Germinal center (tissue), 1 donor: ENCODE results near the gene R3HDM4.

Experiments used
- DNase-seq: peaks from one replicate; pipeline ENCODE4 v3.0.0; 2012; ENCODE audit warnings: mixed read lengths, low spot score

Gene R3HDM4

DNA sequence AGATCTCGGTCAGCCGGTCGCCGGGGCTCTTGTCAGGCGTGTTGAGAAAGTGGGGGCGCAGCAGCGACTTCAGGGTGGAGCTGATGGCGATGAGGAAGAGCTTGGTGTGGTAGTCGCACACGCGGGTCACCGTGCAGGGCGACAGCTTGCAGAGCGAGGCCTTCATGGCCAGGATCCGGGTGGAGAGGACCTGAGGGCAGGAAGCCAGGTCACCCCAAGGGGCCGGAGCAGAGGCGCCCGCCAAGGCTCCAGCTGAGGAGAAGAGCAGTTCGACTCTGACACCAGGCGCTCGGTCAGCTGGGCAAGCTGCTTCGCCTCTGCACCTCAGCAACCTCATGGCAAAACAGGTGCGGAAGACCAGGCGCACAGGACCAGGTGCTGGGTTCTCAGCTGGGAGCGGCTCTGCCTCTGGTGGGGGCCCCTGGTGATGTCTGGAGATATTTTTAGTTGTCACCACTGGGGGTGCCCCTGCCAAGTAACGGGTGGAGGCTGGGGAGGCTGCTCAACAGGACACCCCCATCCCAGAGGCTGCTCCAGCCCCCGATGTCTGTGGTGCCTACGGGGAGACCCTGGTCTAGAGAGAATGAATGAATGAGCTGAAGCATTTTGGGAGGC is 37.6 kb downstream of the R3HDM4 start:
- no peak for DNase-seq

DNA sequence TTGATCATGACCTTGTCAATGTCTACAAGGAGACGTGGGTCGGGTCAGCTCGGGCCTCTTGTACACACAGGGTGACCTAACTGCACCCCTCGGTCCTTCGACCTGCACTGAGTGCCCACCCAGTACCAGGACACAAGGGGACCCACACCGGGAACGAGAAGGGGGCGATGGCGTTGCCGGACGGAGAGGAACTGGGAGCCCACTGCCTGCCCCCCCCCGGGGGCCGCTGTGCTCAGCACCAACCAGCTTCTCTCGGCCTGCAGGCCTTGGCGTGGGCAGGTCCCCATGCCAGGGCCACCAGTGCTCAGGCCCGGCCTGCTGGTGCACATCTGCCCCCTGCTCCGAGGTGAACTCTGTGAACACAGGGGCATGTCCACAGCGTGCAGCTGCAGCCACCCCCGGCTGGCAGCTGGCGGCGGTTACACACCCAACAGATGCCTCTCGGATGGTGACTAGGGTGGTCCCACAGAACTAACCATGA is 39.4 kb downstream of the R3HDM4 start:
- DNase-seq, result no peak

DNA sequence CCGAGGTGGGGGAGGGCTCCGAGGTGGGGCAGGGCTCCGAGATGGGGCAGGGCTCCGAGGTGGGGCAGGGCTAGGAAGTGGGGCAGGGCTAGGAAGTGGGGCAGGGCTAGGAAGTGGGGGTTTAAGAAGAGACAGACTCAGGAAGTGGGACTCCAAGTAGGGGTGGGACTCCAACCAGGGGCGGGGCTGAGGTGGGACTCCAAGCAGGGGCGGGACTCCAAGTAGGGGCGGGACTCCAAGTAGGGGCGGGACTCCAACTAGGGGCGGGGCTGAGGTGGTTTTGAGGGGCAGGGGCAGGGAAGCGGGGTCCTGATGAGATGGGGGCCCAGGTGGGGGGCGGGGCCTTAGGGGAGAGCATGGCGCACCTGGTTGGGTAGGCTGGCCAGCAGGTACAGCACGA is 39.9 kb downstream of the R3HDM4 start:
- DNase-seq, result peak; percentile 88

DNA sequence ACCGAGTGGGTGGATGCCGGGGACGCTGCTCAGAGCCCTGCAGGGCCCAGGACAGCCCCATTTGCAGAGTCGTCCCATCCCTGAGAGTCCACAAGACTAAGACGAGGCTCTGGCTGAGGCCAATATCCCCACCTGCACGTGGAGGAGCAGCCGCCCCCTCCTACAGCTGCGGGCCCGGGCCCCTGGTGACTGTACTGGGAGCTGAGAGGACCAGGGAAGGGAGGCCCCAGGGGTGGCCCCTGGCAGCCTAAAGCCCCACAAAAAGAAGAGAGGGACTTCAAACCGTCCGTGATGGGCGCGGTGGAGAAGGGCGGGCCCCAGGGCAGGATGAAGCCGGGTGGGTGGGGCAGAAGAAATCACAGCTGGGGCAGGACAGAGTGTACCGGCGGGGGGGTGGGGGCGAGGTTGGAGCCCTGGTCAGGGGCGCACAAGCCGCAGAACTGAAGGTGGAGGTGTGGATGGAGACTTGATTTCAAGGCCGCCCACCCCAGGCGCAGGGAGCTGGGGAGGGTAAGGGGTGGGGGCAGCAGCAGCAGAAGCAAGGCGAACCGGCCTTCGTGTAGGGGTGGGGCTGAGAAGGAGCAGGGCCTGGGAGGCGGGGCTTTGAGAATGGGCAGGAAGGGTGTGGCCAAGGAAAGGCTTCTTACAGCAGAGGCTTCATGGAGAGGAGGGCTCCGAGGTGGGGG is 40.6 kb downstream of the R3HDM4 start:
- DNase-seq, result peak; percentile 89

DNA sequence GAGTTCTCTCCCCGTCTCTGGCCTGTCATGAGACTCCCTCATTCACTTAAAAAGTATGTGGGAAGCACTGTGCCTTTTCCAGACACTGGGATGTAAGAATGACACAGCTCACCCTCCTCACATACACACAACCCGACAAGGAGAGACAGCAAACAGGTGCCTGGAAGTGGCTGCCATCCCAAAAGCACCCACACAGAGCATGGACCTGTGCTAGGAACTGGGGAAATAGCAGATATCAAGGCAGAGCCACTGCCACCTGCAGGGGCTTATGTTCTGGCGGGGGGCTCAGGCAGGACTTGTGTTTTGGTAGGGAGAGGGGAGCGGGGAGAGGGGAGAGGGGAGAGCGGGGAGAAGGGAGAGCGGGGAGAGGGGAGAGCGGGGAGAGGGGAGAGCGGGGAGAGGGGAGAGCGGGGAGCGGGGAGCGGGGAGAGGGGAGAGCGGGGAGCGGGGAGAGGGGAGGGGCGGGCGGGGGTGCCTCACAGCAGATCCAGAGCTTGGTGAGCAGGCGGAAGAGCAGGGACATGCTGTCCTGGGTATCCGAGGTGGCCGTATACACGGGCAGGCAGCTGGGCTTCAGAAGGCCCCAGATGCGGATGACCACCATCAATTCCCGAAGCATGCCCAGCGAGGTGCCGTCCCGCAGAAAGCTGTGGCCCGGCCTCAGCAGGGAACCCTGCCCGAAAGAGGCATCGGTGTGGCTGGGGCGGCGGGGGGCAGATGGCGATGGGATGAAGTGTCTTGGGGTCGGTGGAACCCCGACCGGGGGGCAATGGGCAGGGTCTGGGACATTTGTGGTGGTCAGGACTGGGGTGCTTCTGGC is 41.4 kb downstream of the R3HDM4 start:
- DNase-seq, result no peak

DNA sequence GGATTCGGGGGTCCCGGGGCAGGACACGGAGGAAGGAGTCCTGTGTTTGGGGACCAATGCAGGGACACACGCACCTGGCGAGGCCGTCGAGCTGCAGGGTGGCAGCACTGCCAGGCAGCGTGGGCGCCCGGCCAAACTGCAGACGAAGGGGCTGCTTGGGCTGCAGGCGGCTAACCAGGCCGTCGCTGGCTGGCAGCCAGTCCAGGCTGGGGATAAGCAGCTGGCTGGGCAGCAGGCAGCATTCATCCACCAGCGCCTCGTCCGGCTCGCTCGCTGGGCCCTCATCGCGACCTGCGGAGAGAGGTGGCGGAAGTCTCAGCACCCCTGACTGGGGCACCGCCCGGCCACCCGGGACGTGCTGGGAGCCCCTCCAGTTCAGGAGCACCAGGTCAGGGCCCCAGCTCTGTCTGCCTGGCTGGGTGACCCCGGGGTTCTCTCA is 42.0 kb downstream of the R3HDM4 start:
- DNase-seq, result no peak

DNA sequence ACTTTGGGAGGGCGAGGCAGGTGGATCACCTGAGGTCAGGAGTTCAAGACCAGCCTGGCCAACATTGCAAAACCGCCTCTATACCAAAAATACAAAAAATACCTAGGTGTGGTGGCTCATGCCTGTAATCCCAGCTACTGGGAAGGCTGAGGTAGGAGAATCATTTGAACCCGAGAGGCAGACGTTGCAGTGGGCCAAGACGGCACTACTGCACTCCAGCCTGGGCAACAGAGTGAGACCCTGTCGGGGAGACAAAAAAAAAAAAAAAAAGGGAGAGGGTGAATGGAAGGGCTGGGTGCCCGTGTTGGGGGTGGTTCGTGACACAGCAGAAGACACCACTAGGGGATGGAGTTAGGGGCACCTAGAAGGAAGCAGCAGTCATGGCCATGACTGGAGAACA is 42.7 kb downstream of the R3HDM4 start:
- DNase-seq, result no peak

DNA sequence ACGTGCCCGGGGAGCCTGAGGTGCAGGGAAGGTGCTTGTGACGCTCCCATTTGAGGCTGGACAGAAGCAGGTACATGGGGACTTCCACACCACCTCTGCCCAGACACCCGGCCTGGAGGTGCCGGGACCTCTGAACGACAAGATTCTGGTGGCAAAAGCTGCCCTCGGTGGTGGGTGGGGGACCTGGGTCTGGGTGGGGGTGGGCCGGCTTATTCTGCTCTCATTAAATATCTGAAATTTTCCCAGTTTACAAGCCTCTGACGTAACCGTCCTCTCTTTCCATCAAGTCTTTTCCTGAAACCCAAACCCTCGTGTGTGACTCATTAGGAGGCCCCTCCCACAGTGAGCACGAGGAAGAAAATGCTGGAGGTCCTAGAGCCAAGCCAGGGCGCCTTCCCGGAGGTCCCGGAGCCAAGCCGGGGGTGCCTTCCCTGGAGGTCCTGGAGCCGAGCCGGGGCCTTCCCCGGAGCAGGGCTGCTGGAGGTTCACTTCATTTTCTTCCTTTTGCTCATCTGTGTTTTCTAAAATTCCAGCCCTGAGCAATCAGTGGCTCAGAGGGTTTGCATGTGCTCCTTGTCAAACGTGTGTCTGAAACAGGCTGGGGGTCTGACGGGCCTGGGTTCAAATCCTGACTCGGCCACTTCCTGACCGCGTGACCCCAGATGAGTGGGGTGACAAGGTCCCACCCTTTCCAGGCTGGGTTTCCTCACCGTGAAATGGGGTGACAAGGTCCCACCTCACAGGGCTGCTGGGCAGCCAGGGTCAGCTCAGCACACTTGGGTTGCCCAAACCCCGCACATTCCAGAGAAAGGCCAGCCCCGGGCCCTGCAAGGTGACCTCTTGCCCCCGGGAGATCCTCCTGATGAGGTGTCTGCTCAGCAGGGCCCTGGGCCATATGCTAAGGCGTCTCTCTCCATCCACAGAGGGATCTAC is 43.5 kb downstream of the R3HDM4 start:
- no peak for DNase-seq

DNA sequence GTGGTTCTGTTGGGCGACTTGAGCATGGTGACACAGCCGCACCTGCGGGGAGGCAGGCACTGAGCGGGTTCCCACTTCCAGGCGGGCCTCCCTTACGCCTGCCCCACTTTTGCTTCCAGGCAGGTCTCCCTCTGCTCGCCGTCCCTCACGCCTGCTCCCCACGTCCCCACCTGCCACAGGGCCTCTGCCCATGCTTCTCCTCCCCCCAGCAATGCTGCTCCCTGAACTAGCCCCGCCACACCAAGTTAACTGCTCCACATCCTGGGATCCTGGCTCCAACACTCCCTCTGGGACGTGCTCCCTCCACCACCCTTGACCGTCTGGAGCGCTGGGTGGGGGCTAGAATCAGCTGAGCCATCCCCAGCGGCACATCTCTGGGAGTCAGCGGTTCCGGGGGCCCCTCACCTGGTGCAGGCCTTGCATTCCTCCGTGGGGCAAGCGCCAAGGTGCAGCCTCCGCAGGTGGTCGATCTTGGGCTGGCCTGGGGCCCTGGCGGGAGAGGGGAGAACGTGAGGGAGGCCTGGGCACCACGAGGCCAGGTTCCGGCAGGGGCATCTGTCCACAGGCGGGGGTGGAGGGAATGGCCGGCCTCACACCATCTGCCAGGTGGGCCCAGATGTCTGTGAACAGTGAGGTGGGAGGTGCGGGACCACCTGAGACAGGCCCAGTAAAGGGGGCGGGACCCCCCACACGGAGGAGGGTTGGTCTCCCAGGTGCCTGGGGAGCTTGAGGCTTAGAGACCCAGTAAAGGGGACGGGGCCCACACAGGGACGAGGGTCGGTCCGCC is 44.4 kb downstream of the R3HDM4 start:
- no peak for DNase-seq

DNA sequence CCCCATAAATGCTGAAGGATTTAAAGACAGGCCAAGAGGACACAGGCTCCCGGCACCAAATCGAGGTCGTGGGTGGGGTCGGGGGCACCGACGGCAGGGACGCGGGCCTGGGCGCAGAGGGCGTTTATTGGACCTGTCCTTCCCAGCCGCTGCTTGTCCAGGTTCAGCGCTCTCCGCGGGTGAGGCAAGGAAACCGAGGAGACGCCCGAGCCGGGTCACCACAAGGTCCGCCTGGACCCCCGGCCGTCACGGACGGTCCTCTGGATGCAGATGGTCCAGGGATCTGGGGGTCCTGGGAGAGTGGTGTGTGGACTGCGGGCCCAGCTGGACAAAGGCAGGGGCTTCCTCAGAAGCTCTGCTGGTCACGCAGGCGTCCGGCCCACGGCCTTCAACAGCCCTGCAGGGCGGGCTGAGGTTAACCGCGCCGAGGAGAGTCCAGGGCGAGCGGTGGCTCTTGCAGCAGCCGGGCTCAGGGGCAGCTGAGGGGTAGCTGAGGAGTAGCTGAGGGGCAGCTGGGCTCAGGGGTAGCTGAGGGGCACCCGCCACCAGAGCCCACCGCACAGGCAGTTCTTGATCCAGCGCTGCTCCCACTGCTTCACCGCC is 45.1 kb downstream of the R3HDM4 start:
- no peak for DNase-seq

DNA sequence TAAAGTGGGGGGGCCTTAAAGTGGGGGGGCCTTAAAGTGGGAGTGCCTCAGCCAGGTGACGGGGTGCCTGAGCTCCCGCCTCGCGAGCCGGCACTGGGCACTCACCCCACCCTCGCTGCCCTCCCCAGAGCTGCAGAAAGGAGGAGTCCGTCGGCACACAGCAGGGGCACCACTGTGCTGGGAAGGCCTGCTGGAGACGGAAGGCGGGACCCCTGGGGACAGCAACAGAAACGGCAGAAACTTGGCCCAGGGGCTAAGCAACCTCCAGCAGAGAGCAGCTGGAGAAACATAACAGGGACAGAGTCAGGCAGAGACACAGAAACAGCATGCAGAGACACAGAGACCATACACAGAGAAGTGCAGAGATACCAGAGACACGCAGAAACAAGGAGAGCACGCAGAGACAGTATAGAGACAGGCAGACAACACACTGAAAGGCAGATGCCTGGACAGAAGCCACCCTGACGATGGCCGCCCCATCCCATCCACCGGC is 45.7 kb downstream of the R3HDM4 start:
- no peak for DNase-seq

DNA sequence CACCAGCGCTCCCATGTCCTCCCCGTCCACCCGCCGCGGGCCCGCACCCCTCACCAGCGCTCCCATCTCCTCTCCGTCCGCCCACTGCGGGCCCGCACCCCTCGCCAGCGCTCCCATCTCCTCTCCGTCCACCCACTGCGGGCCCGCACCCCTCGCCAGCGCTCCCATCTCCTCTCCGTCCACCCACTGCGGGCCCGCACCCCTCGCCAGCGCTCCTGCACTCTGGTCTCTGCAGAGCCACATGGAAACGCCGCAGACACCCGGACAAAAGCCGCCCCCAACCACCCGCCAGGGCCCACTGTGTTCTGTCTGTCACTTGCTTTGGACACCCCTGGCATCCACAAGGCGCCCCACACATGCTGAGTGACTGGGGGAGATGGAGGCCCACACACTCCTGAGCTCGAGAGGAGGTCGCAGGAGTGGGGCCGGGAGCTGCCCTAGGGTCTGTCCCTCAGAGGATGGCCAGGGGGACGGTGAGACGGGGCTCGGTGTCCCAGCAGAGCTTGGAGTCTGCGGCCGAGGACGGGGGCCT is 46.2 kb downstream of the R3HDM4 start:
- DNase-seq, result no peak

DNA sequence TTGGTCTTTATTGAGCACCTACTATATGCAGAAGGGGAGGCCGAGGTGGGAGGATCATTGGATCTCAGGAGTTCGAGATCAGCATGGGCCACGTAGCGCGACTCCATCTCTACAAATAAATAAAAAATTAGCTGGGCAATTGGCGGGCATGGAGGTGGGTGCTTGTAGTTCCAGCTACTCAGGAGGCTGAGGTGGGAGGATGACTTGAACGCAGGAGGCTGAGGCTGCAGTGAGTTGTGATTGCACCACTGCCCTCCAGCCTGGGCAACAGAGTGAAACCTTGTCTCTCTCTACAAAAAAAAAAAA is 49.8 kb downstream of the R3HDM4 start:
- no peak for DNase-seq

DNA sequence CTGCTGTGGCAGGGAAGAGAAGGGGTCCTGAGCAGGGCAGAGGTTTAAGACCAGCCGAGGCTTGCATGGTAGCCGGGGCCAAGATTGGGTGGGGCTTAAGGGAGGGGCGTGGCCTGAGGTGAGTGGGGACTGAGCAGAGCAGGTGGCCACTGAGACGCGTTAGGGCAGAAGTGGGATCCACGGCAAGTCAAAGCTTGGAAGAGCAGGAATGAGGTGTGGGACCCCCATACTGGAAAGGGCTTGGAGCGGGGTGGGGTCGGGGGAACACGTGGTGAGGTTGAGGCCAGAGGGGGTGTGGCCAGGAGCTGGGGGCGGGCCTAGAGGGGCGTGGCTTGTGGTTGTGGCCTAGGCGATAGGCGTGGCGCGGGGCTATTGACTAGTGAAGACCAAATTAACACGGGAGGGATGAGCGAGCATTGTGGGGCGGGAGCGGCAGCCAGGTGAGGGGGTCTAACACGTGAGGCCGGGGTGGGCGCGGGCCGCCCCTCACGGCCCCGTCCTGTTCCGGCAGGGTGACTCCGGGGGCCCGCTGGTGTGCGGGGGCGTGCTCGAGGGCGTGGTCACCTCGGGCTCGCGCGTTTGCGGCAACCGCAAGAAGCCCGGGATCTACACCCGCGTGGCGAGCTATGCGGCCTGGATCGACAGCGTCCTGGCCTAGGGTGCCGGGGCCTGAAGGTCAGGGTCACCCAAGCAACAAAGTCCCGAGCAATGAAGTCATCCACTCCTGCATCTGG is 50.3 kb downstream of the R3HDM4 start:
- DNase-seq, result peak; percentile 84

DNA sequence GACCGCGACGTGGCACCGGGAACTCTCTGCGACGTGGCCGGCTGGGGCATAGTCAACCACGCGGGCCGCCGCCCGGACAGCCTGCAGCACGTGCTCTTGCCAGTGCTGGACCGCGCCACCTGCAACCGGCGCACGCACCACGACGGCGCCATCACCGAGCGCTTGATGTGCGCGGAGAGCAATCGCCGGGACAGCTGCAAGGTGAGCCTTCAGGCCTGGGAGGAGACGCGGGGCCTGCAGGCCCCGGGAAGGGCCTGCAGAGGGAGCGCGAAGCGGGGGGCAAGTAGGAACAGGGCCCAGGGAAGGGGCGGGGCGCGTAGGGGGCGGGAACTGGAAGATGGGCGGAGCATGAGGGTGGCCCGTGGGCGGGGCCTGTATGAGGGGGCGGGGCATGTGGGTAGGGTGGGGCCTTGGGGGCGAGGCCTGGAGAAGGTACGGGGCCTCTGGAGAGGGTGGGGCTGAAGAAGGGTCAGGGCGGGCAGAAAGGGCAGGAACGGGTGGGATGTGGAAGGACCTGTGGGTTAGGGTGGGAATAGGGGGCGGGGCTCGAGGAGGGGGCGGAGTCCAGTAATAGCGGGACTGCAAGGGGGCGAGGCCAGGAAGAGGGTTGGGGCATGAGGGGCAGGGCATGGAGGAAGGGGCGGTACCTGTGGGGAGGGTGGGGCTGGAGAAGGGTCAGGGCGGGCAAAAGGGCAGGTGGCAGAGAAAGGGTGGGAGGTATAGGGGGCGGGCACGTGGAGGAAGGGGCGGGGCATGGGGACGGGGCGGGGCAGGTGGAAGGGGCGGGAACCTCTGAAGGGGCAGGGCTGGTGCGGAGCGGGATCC is 51.1 kb downstream of the R3HDM4 start:
- peak; percentile 83 for DNase-seq

DNA sequence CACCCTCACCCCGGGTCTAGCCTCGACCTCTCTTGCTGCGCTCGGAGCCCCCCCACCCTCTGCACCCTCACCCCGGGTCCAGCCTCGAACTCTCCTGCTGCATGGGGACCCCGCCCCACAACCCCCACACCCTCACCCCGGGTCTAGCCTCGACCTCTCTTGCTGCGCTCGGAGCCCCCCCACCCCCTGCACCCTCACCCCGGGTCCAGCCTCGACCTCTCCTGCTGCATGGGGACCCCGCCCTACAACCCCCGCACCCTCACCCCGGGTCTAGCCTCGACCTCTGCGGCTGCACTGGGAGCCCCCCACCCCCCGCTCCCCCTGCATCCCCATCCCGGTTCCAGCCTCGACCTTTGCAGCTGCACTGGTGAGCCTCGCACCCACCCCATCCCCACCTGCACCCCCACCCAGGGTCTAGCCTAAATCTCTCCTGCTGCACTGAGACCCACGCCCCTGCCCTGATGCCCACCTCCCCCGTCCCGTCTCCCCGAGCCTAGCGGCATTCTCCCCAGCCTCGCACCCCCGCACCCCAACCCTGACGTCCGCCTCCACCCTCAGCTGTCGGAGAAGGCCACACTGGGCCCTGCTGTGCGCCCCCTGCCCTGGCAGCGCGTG is 51.8 kb downstream of the R3HDM4 start:
- DNase-seq, result no peak

DNA sequence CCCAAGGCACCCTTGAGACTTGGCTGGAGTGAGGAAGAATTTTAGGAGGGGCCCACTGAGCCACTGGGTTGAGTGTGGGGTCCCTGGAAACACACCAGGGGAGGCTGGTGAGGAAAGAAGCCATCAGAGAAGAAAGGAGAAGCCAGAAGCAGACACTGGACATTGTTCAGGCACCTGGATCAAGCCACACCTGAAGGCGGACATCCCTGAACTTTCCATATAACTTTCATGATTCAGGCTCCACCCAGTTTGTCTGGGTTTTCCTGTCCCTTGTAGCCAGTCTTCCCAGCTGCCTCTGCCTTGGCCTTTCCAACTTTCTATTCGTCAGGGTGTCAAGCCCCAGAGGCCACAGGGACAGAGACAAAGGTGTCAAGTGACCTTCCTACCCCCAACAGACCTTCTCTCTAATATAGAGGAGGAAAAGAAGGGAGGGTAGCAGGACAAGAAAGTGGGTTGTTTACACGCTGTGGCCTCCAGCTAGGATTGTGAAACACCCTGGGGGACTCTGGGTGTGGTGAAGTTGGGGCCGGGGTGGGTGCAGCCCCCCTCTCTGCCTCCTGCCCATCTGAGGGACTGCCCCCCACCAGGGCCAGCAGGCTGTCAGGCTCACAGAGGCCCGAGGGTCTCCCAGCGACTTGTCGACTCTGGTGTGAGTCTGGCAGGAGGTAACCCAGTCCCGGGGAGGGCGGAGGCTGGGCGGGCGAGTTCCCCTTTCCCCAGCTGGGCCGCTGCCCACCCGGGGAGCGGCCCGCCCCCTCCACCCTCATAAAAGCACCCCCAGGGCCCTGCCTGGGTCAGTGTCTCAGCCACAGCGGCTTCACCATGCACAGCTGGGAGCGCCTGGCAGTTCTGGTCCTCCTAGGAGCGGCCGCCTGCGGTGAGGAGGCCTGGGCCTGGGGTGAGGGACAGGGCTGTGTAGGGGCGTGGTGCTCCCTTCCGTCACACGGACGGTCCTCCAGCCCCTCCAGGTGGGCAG is 53.9 kb downstream of the R3HDM4 start, which contains the start of gene CFD:
TSS of gene CFD (plus strand) at position 797 of the 976 bp plus-strand sequence. CDS start at position 823, 26 bp downstream.
- DNase-seq, result no peak
